Measurements from ENCODE around the gene GLMP.

GRCh38 chr1:156303241-156303640, 7.8 kb upstream of the GLMP start:
- TF ChIP-seq POLR2A (IDR thresholded peaks at IDR 0.05; ENCODE audit: low read length) (no peak), GATA1 (IDR thresholded peaks at IDR 0.05; ENCODE audit: low read depth, low read length) (no peak)
